Gastrocnemius medialis (tissue), 4 donors: ENCODE data around the gene ARL4D.

Experiments
- POLR2A ChIP-seq, 2 donors: fragments of 450-650 bp; IDR thresholded peaks; one replicate each; pipeline ENCODE4 v1.6.1; 2017; ENCODE audit warnings: antibody characterized with exemption in 2 of 2, mild to moderate bottlenecking in 2 of 2, moderate library complexity in 2 of 2
- TF ChIP-seq, protein P1 (sequence below), 5 experiments: fragments of 450-650 bp in 3 of 5; fragments of 200-600 bp in 2 of 5; sonication (generic) in 2 of 5; IDR thresholded peaks in 4 of 5; conservative IDR thresholded peaks in 1 of 5; 1 replicate in 4 of 5; 2 replicates in 1 of 5; pipeline ENCODE4 v1.5.1; 2016 to 2019; ENCODE audit warnings: antibody characterized with exemption in 5 of 5, mild to moderate bottlenecking in 3 of 5, moderate library complexity in 3 of 5

DNA sequence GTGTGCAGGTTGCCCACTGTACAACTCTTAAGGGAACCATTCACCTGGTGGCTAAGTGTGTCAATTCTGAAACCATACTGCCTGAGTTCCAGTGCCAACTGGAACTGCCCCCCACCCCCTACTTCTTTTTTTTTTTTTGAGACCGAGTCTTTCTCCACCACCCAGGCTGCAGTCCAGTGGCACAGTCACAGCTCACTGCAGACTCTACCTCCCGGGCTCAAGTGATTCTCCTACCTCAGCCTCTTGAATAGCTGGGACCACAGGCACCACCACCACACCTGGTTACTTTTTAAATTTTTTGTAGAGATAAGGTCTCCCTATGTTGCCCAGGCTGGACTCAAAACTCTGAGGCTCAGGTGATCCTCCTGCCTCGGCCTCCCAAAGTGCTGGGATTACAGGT is 44.6 kb downstream of the ARL4D start:
- TF ChIP-seq, protein P1, sequence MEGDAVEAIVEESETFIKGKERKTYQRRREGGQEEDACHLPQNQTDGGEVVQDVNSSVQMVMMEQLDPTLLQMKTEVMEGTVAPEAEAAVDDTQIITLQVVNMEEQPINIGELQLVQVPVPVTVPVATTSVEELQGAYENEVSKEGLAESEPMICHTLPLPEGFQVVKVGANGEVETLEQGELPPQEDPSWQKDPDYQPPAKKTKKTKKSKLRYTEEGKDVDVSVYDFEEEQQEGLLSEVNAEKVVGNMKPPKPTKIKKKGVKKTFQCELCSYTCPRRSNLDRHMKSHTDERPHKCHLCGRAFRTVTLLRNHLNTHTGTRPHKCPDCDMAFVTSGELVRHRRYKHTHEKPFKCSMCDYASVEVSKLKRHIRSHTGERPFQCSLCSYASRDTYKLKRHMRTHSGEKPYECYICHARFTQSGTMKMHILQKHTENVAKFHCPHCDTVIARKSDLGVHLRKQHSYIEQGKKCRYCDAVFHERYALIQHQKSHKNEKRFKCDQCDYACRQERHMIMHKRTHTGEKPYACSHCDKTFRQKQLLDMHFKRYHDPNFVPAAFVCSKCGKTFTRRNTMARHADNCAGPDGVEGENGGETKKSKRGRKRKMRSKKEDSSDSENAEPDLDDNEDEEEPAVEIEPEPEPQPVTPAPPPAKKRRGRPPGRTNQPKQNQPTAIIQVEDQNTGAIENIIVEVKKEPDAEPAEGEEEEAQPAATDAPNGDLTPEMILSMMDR (IDR thresholded peaks at IDR 0.05 in 4 of 5, conservative IDR thresholded peaks at IDR 0.05 in 1 of 5), result no peak
- TF ChIP-seq POLR2A (IDR thresholded peaks at IDR 0.05), result no peak
